GM12801 (cell line): Measurements from ENCODE around the gene ATRIP.

Source experiments
- TF ChIP-seq, protein P1 (sequence below): IDR thresholded peaks from one replicate; pipeline ENCODE4 v1.5.1; 2011; ENCODE audit warnings: control low read depth; ENCODE audit not compliant: insufficient read length; ENCODE audit errors: extremely low read depth

ATRIP gene

DNA sequence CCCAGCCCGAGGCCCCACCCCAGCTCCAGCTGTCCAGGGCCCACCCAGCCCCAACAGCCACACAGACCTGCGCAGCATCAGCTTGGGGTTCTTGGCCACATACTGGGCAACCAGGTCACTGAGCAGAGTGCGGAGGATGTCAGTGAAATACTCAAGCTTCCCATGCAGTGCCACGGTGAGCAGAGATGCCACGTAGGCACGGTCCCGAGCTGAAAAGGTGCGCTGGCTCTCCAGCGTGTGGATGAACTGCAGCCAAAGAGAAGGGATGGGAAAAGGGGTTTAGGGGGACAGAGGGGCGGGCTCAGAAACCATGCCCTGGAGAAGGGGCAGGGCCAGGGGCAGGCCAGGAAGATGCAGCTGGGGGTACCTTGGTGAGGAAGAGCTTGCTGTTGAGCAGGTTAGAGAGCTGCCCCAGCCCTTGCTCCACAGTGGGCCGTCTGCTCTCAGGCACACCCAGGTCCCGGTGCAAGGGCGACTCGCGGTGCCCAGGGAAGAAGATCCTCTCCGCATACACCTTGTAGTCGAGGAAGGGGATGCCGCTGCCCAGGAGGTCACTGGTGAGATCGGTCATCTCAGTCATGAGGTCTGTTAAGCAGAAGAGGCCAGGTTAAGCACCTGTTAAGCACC, 34.0 kb upstream of the ATRIP start:
- TF ChIP-seq, protein P1, sequence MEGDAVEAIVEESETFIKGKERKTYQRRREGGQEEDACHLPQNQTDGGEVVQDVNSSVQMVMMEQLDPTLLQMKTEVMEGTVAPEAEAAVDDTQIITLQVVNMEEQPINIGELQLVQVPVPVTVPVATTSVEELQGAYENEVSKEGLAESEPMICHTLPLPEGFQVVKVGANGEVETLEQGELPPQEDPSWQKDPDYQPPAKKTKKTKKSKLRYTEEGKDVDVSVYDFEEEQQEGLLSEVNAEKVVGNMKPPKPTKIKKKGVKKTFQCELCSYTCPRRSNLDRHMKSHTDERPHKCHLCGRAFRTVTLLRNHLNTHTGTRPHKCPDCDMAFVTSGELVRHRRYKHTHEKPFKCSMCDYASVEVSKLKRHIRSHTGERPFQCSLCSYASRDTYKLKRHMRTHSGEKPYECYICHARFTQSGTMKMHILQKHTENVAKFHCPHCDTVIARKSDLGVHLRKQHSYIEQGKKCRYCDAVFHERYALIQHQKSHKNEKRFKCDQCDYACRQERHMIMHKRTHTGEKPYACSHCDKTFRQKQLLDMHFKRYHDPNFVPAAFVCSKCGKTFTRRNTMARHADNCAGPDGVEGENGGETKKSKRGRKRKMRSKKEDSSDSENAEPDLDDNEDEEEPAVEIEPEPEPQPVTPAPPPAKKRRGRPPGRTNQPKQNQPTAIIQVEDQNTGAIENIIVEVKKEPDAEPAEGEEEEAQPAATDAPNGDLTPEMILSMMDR = no peak

DNA sequence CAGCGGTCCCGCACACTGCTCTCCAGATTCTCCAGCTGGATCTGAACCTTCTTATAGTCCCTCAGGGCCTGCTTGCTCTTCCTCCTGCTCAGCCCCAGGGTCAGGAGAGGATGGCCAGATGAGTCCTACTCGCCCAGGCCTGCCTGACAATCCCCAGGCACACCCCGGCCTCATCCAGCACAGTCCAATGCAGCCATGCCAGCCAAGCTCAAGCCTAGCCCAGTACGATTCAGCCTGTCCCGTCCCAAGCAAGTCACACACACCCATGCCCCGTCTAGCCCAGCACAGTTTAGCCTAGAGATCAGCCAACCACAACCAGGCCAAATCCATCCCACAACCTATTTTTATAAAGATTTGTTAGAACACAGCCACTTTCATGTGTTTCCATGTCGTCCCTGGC, 33.5 kb upstream of the ATRIP start:
- TF ChIP-seq, protein P1 = no peak

DNA sequence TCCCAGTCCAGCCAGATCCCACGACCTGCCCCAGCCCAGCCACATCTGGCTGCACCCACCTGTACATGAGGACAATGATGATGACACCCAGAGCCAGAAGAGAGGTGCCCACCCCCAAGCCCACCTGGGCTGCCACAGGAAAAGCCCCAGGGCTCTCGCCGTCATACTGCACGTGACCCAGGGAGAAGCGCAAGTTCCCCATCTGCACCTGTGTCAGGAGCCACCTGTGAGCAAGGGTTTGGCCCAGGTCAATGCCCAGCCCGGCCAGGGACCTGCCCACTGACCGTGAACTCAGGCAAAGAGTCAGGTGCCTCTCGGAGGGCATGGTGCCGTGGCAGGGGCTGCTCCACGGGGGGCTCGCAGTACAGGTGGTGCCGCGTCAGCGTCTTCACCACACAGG, 32.9 kb upstream of the ATRIP start:
- TF ChIP-seq, protein P1 = no peak

DNA sequence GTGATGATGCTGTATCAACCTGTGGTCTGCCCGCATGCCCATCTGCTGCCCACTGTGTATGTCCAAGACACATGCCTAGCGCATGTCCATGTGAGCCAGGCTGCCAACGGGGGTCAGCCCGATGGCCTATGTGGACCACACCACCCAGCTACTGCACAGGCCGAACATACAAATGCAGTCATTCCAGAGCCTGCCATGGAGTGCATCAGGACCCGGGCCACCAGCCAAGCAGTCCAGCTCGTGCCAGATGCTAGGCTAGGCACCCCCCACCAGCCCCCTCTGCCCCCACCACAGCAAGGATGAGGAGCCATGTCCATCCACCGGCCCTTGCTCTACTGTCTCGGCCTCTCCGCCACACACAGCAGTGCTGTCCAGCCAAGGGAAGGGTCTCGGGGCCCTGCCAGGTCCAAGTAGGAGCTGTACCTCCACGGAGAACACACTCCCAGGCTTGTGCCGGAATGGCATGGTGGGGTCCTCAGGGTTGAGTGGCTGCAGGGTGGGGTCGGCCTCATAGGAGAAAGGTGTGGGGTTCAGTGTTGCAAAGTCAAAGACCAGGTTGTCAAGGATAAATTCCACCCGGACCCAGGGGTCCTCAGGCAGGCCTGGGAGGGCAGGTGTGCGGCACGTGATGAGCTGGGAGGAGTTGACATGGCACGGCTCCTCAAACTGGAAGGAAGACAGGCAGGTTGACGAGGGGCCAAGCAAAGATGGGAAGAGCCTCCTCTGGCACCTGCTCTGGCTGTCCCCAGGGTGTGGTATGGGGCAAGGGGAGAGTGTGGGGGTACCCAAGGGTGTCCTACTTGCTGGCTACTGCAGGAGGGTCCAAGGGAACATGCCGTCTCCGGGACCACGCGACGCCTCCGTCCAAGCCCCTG, 31.9 kb upstream of the ATRIP start:
- TF ChIP-seq, protein P1 = no peak

DNA sequence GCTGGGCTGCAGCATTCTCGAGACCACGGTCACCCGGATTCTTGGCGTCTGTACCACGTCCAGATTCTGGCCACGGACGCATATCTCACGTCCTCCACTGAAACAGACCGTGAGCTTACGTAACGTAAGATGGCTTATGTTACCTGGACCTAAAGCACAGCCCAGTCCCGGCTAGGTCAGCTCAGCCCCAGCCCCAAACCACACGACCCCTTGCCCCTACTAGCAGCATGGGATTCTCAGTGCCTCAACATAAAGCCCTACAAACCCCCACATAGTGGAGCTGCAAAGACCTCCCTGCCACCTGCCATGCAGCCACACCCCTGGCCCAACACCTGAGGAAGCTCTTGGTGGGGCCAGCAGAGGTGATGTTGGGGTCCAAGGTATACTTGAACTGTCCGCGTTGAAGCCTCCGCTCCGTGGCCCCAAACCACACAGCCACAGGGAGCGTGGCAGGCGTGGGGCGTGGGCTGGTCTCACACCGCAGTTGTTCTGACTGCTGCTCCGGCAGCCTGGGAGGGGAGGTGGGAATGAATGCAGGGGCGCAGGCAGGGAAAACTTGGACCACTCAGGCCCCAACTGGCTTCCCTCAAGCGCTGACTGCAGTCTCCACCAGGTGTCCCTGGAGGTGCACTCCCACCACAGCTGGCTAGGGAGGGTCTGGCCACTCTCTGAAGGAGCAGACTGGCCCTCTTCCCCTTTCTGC, 31.1 kb upstream of the ATRIP start:
- TF ChIP-seq, protein P1 = no peak

DNA sequence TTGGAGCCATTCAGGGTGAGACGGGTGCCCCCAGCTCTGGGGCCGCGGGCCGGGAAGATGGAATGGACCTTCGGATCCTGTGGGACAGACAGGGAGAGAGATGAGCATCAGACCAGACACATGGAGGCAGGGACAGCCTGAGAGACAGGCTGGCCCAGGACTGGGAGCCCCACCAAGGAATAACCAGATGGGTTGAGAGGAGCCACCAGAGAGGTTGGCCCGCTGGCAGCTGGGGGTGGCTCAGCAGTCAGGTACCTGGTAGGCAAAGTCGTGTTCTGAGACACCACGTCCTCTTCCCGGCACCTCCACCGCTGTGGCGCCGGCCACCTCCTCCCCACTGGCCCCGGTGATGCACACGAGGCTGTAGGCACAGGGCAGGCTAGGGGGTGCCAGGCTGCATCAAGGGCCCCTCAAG, 30.4 kb upstream of the ATRIP start:
- TF ChIP-seq, protein P1 = no peak

DNA sequence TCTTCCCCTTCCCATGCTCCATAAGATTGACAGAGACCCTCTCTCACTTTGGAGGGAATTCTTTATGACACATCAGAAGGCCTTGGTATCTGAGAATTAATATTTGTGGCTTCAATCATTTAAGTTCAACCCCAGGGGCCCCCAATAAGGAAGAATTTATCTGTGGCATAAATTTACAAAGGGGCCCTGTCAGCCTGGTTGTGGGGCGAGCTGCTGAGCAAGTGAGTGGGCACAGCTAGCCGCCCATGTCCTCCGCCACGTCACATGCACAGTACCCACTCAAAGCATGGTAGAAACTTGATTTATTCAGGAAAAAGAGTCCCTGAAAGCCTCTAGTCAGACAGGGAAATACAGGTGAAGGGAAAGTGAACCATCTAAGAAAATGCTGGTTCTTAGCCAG, 30.0 kb upstream of the ATRIP start:
- TF ChIP-seq, protein P1 = no peak
